ENCODE measurements around the gene TMEM100. TPM values are rescaled to one million over a fixed set of nuclear protein-coding genes. Genes with fewer than 3 reads are reported as not detected.

The TMEM100 gene
- total and polyA plus RNA-seq, 2 of the 8 experiments (the other 6 are each of a cell fraction or from before 2014, with no cell fraction given), result 0.36 to 0.48 TPM

- no peak overlapping the region for H4K91ac ChIP-seq (replicated peaks; ENCODE audit: insufficient read length, low read length)
- H3K36me3 ChIP-seq (ENCODE audit: control insufficient read depth in 2 of 4, insufficient read depth in 4 of 4, low read length in 3 of 4), result no peaks in the 10 kb centered on the region
- no peak overlapping the region for H2BK5ac ChIP-seq (ENCODE audit: low read depth, low read length)
- no peak overlapping the region for H3K4me3 ChIP-seq (ENCODE audit: extremely low read depth in 1 of 4, insufficient read depth in 2 of 4, low read depth in 3 of 4, low read length in 4 of 4)
- no peak overlapping the region for H3K18ac ChIP-seq (ENCODE audit: extremely low read depth, low read length)
- no peaks in the 10 kb centered on the region for H4K20me1 ChIP-seq (replicated peaks in 1 of 2; ENCODE audit: control insufficient read depth in 1 of 2, insufficient read depth in 2 of 2, low read length in 2 of 2)
- no peak for FAIRE-seq
- H3K4me2 ChIP-seq (ENCODE audit: insufficient read depth in 1 of 2, low read depth in 2 of 2, low read length in 2 of 2), result no peak overlapping the region
- no peak overlapping the region for H2BK20ac ChIP-seq (ENCODE audit: low read length)
- no peak overlapping the region for H3K23ac ChIP-seq (ENCODE audit: insufficient read length)
- no peak overlapping the region for H2BK120ac ChIP-seq (replicated peaks; ENCODE audit: low read depth, low read length)
- WGBS, 2 experiments (ENCODE audit: extremely low coverage in 1 of 2, insufficient coverage in 1 of 2, insufficient read length in 1 of 2, insufficient replicate concordance in 2 of 2, low coverage in 1 of 2, low lambda C conversion rate in 2 of 2, missing lambda C conversion rate in 1 of 2), result 92% methylated on average over 1 of the region's 1 CpG; no CpG with 5 or more reads in 1 of the 2 experiments
- no peak overlapping the region for H3K4ac ChIP-seq (replicated peaks; ENCODE audit: insufficient read length, low read depth, low read length)
- H3K9ac ChIP-seq (replicated peaks in 1 of 4; ENCODE audit: extremely low read depth in 1 of 4, low read depth in 3 of 4, low read length in 3 of 4), result no peak overlapping the region
- CTCF ChIA-PET (ENCODE audit: partially characterized antibody), result interaction anchor here (0.6 to 1.3 kb wide), 4 partner anchors 13 to 742 kb away, joined by 3 read pairs; no protein-coding TSS in a partner anchor
- no peak overlapping the region for H2AK5ac ChIP-seq (ENCODE audit: low read depth, low read length)
- H3K79me1 ChIP-seq (ENCODE audit: low read depth, low read length), result no peaks in the 10 kb centered on the region
- no peak overlapping the region for H3K27ac ChIP-seq (ENCODE audit: low read depth, low read length)
- H3K79me2 ChIP-seq (ENCODE audit: control insufficient read depth in 1 of 2, insufficient read depth in 2 of 2, low read length in 2 of 2), result no peaks in the 10 kb centered on the region
- H4K5ac ChIP-seq (ENCODE audit: insufficient read length, low read depth, low read length), result no peak overlapping the region
- H3K56ac ChIP-seq (replicated peaks; ENCODE audit: insufficient read length, low read depth, low read length), result no peak overlapping the region
- no peak overlapping the region for H4K8ac ChIP-seq (ENCODE audit: extremely low read depth, insufficient read depth, low read length)
- no peaks in the 10 kb centered on the region for H3K4me1 ChIP-seq (replicated peaks in 1 of 4; ENCODE audit: control insufficient read depth in 3 of 4, insufficient read depth in 4 of 4, low read length in 3 of 4)
- no peak overlapping the region for H2BK12ac ChIP-seq (ENCODE audit: low read depth, low read length)
- H3K9me3 ChIP-seq (ENCODE audit: insufficient read depth in 2 of 2, low read depth in 1 of 2, low read length in 1 of 2), result no peaks in the 10 kb centered on the region
- no peaks in the 10 kb centered on the region for H3K23me2 ChIP-seq (ENCODE audit: low read depth, low read length)
- H2AFZ ChIP-seq (ENCODE audit: low read length), result no peak overlapping the region
- POLR2A ChIA-PET (ENCODE audit: partially characterized antibody), result no interaction called here
- no peak overlapping the region for H3K14ac ChIP-seq (ENCODE audit: insufficient read length)
- H3K27me3 ChIP-seq (replicated peaks in 1 of 4; ENCODE audit: control insufficient read depth in 3 of 4, extremely low read depth in 1 of 4, insufficient read depth in 3 of 4, low read length in 3 of 4), result no peaks in the 10 kb centered on the region
- no peak overlapping the region for H2BK15ac ChIP-seq (ENCODE audit: low read length)
- no peak for DNase-seq (ENCODE audit: low read depth in 1 of 2, low spot score in 2 of 2)
- TF ChIP-seq TAF1 (IDR thresholded peaks at IDR 0.05; ENCODE audit: low read depth, low read length) (no peak), RXRA (IDR thresholded peaks at IDR 0.05; ENCODE audit: insufficient read depth, low read depth, low read length) (no peak), ATF2 (IDR thresholded peaks at IDR 0.05; ENCODE audit: low read length) (no peak), BACH1 (IDR thresholded peaks at IDR 0.05; ENCODE audit: low read length) (no peak), POU5F1 (IDR thresholded peaks at IDR 0.05; ENCODE audit: low read depth, low read length) (no peak), NANOG (IDR thresholded peaks at IDR 0.05; ENCODE audit: insufficient read depth, low read depth, low read length, poor library complexity, severe bottlenecking) (no peak), RFX5 (IDR thresholded peaks at IDR 0.05; ENCODE audit: borderline replicate concordance, low read depth, low read length) (no peak), GABPA (IDR thresholded peaks at IDR 0.05; ENCODE audit: borderline replicate concordance, insufficient read depth, low read length) (no peak), CREB1 (IDR thresholded peaks at IDR 0.05) (no peak), MAX (IDR thresholded peaks at IDR 0.05) (no peak), POLR2A (IDR thresholded peaks at IDR 0.05; ENCODE audit: control extremely low read depth in 1 of 2, low read depth in 2 of 2, low read length in 2 of 2) (no peak), CHD1 (IDR thresholded peaks at IDR 0.05; ENCODE audit: low read depth, low read length) (no peak), EZH2 (IDR thresholded peaks at IDR 0.05; ENCODE audit: low read depth, low read length, severe bottlenecking) (no peak), CBX8 (IDR thresholded peaks at IDR 0.05; ENCODE audit: borderline replicate concordance, low read depth, low read length) (no peak)
Measured at GRCh38 chr17:55745258-55745657, 22.6 kb upstream of the TMEM100 start.

All from H1 (cell line).